ENCODE measurements around the gene CALML4. TPM values are rescaled to one million over a fixed set of nuclear protein-coding genes. Genes with fewer than 3 reads are reported as not detected.
A peak's percentile ranks its signal among the peaks of the same experiment; 100 is the strongest.

The CALML4 gene
- total and polyA plus RNA-seq, 7 experiments from 2014 or later, result 0.13 to 14.6 (median 2.8) TPM

GRCh38 chr15:68187559-68187958 is 17.6 kb downstream of the CALML4 start:
- Mint-ChIP-seq H3K27me3 (no peaks in the 10 kb centered on the region), H3K36me3 (peaks cover 8 to 58% (median 43%) of the 10 kb centered on the region in 5 donors), H3K9me3 (no peaks in the 10 kb centered on the region), H3K27ac (peak overlapping the region in 3 of 9 donors; percentile 55 to 78 (median 75)), H3K4me3 (peak overlapping the region in 1 of 10 donors; percentile 2), H3K4me1 (peaks cover 0 to 15% (median 0%) of the 10 kb centered on the region in 7 donors)
- CTCF ChIA-PET, result no interaction called here
- POLR2A ChIA-PET, result no interaction called here
- DNase-seq (no peak), ATAC-seq (no peak)
- intact Hi-C loops (cut with micrococcal nuclease), result no loop called here
- Histone ChIP-seq H3K27ac (ENCODE audit: low read depth, low read length) (no peak overlapping the region), H3K36me3 (ENCODE audit: control insufficient read depth in 2 of 3, insufficient read depth in 3 of 3, low read length in 3 of 3) (peaks cover 8 to 77% (median 14%) of the 10 kb centered on the region in 3 experiments), H3K4me1 (ENCODE audit: control insufficient read depth in 2 of 2, insufficient read depth in 2 of 2, low read length in 2 of 2) (no peaks in the 10 kb centered on the region), H3K4me3 (ENCODE audit: low read length) (no peak overlapping the region), H3K27me3 (ENCODE audit: control insufficient read depth in 2 of 2, insufficient read depth in 2 of 2, low read length in 2 of 2) (no peaks in the 10 kb centered on the region), H3K9me3 (ENCODE audit: control insufficient read depth in 2 of 3, low read length in 3 of 3) (no peaks in the 10 kb centered on the region)

GRCh38 chr15:68186671-68187397 is 18.3 kb downstream of the CALML4 start:
- no peak overlapping the region for H3K27ac Mint-ChIP-seq
- H3K9me3 Mint-ChIP-seq, result peaks cover 0 to 1% (median 0%) of the 10 kb centered on the region in 11 donors
- no peak for ATAC-seq
- no peak overlapping the region for H3K4me3 Mint-ChIP-seq
- intact Hi-C loops (cut with micrococcal nuclease), result no loop called here
- no peaks in the 10 kb centered on the region for H3K9me3 ChIP-seq (ENCODE audit: control insufficient read depth in 2 of 3, low read length in 3 of 3)
- ChIA-PET POLR2A (interaction anchor here (1.2 kb wide), 1 partner anchor 9 kb away, joined by 3 read pairs; no protein-coding TSS in a partner anchor), CTCF (no interaction called here)
- no peak overlapping the region for H3K27ac ChIP-seq (ENCODE audit: low read depth, low read length)
- no peaks in the 10 kb centered on the region for H3K27me3 Mint-ChIP-seq
- H3K27me3 ChIP-seq (ENCODE audit: control insufficient read depth in 2 of 2, insufficient read depth in 2 of 2, low read length in 2 of 2), result no peaks in the 10 kb centered on the region
- peaks cover 0 to 15% (median 0%) of the 10 kb centered on the region in 7 donors for H3K4me1 Mint-ChIP-seq
- H3K36me3 Mint-ChIP-seq, result peaks cover 8 to 56% (median 43%) of the 10 kb centered on the region in 5 donors
- no peaks in the 10 kb centered on the region for H3K4me1 ChIP-seq (ENCODE audit: control insufficient read depth in 2 of 2, insufficient read depth in 2 of 2, low read length in 2 of 2)
- peaks cover 8 to 73% (median 14%) of the 10 kb centered on the region in 3 experiments for H3K36me3 ChIP-seq (ENCODE audit: control insufficient read depth in 2 of 3, insufficient read depth in 3 of 3, low read length in 3 of 3)
- H3K4me3 ChIP-seq (ENCODE audit: low read length), result no peak overlapping the region
- DNase-seq, result no peak

GRCh38 chr15:68184616-68185480 is 20.3 kb downstream of the CALML4 start:
- Histone ChIP-seq H3K27me3 (ENCODE audit: control insufficient read depth in 2 of 2, insufficient read depth in 2 of 2, low read length in 2 of 2) (no peaks in the 10 kb centered on the region), H3K4me1 (ENCODE audit: control insufficient read depth in 2 of 2, insufficient read depth in 2 of 2, low read length in 2 of 2) (no peaks in the 10 kb centered on the region), H3K27ac (ENCODE audit: low read depth, low read length) (no peak overlapping the region), H3K4me3 (ENCODE audit: low read length) (no peak overlapping the region), H3K36me3 (ENCODE audit: control insufficient read depth in 2 of 3, insufficient read depth in 3 of 3, low read length in 3 of 3) (peaks cover 17 to 77% (median 20%) of the 10 kb centered on the region in 3 experiments), H3K9me3 (ENCODE audit: control insufficient read depth in 2 of 3, low read length in 3 of 3) (no peaks in the 10 kb centered on the region)
- intact Hi-C loops (cut with micrococcal nuclease), result no loop called here
- ATAC-seq (no peak), DNase-seq (no peak)
- H3K4me1 Mint-ChIP-seq, result peaks cover 0 to 15% (median 0%) of the 10 kb centered on the region in 7 donors
- ChIA-PET POLR2A (interaction anchor here (0.6 kb wide), 1 partner anchor 55 kb away, joined by 3 read pairs; no protein-coding TSS in a partner anchor), CTCF (interaction anchor here (0.5 kb wide), 1 partner anchor 10 kb away, joined by 3 read pairs; no protein-coding TSS in a partner anchor)
- no peak overlapping the region for H3K4me3 Mint-ChIP-seq
- no peaks in the 10 kb centered on the region for H3K27me3 Mint-ChIP-seq
- peak overlapping the region in 5 of 9 donors; percentile 14 to 51 (median 31) for H3K27ac Mint-ChIP-seq
- H3K9me3 Mint-ChIP-seq, result peaks cover 0 to 1% (median 0%) of the 10 kb centered on the region in 11 donors
- H3K36me3 Mint-ChIP-seq, result peaks cover 11 to 65% (median 43%) of the 10 kb centered on the region in 5 donors

GRCh38 chr15:68183616-68184315 is 21.4 kb downstream of the CALML4 start:
- CTCF ChIA-PET, result interaction anchor here (0.5 kb wide), 1 partner anchor 11 kb away, joined by 3 read pairs; no protein-coding TSS in a partner anchor
- Histone ChIP-seq H3K4me3 (ENCODE audit: low read length) (no peak overlapping the region), H3K9me3 (ENCODE audit: control insufficient read depth in 2 of 3, low read length in 3 of 3) (no peaks in the 10 kb centered on the region), H3K27me3 (ENCODE audit: control insufficient read depth in 2 of 2, insufficient read depth in 2 of 2, low read length in 2 of 2) (no peaks in the 10 kb centered on the region), H3K36me3 (ENCODE audit: control insufficient read depth in 2 of 3, insufficient read depth in 3 of 3, low read length in 3 of 3) (peaks cover 17 to 68% (median 20%) of the 10 kb centered on the region in 3 experiments), H3K4me1 (ENCODE audit: control insufficient read depth in 2 of 2, insufficient read depth in 2 of 2, low read length in 2 of 2) (no peaks in the 10 kb centered on the region), H3K27ac (ENCODE audit: low read depth, low read length) (no peak overlapping the region)
- ATAC-seq (no peak), DNase-seq (no peak)
- POLR2A ChIA-PET, result interaction anchor here (0.6 kb wide), 1 partner anchor 28 kb away, joined by 4 read pairs; no protein-coding TSS in a partner anchor
- peaks cover 11 to 64% (median 37%) of the 10 kb centered on the region in 5 donors for H3K36me3 Mint-ChIP-seq
- intact Hi-C loops (cut with micrococcal nuclease), result no loop called here
- peaks cover 0 to 8% (median 0%) of the 10 kb centered on the region in 7 donors for H3K4me1 Mint-ChIP-seq
- no peaks in the 10 kb centered on the region for H3K27me3 Mint-ChIP-seq
- peaks cover 0 to 1% (median 0%) of the 10 kb centered on the region in 11 donors for H3K9me3 Mint-ChIP-seq
- no peak overlapping the region for H3K4me3 Mint-ChIP-seq
- H3K27ac Mint-ChIP-seq, result peak overlapping the region in 3 of 9 donors; percentile 45 to 55 (median 46)

- H3K4me1 Mint-ChIP-seq, result peaks cover 0 to 25% (median 8%) of the 10 kb centered on the region in 7 donors
Observed at GRCh38 chr15:68177742-68178141, 27.4 kb downstream of the CALML4 start.

GRCh38 chr15:68176601-68177000 is 28.5 kb downstream of the CALML4 start:
- no peaks in the 10 kb centered on the region for H3K9me3 ChIP-seq (ENCODE audit: control insufficient read depth in 2 of 3, low read length in 3 of 3)
- no peak for ATAC-seq
- peaks cover 17 to 33% (median 18%) of the 10 kb centered on the region in 3 experiments for H3K36me3 ChIP-seq (ENCODE audit: control insufficient read depth in 2 of 3, insufficient read depth in 3 of 3, low read length in 3 of 3)
- H3K27ac ChIP-seq (ENCODE audit: low read depth, low read length), result no peak overlapping the region
- intact Hi-C loops (cut with micrococcal nuclease), result no loop called here
- H3K27me3 ChIP-seq (ENCODE audit: control insufficient read depth in 2 of 2, insufficient read depth in 2 of 2, low read length in 2 of 2), result no peaks in the 10 kb centered on the region
- Mint-ChIP-seq H3K9me3 (peaks cover 0 to 3% (median 0%) of the 10 kb centered on the region in 11 donors), H3K27ac (peak overlapping the region in 6 of 9 donors; percentile 4 to 80 (median 22)), H3K27me3 (no peaks in the 10 kb centered on the region), H3K36me3 (peaks cover 9 to 48% (median 21%) of the 10 kb centered on the region in 5 donors), H3K4me3 (no peak overlapping the region), H3K4me1 (peaks cover 0 to 25% (median 8%) of the 10 kb centered on the region in 7 donors)
- no peaks in the 10 kb centered on the region for H3K4me1 ChIP-seq (ENCODE audit: control insufficient read depth in 2 of 2, insufficient read depth in 2 of 2, low read length in 2 of 2)
- ChIA-PET POLR2A (interaction anchor here (0.6 kb wide), 1 partner anchor 13 kb away, joined by 5 read pairs; no protein-coding TSS in a partner anchor), CTCF (no interaction called here)
- DNase-seq, result no peak
- no peak overlapping the region for H3K4me3 ChIP-seq (ENCODE audit: low read length)

More at GRCh38 chr15:68177742-68178141, 27.4 kb downstream of the CALML4 start:
- Mint-ChIP-seq H3K27ac (peak overlapping the region in 4 of 9 donors; percentile 7 to 39 (median 38)), H3K27me3 (no peaks in the 10 kb centered on the region), H3K4me3 (no peak overlapping the region), H3K9me3 (peaks cover 0 to 1% (median 0%) of the 10 kb centered on the region in 11 donors), H3K36me3 (peaks cover 9 to 51% (median 23%) of the 10 kb centered on the region in 5 donors)
- intact Hi-C loops (cut with micrococcal nuclease), result no loop called here
- Histone ChIP-seq H3K9me3 (ENCODE audit: control insufficient read depth in 2 of 3, low read length in 3 of 3) (no peaks in the 10 kb centered on the region), H3K36me3 (ENCODE audit: control insufficient read depth in 2 of 3, insufficient read depth in 3 of 3, low read length in 3 of 3) (peaks cover 17 to 40% (median 18%) of the 10 kb centered on the region in 3 experiments), H3K4me3 (ENCODE audit: low read length) (no peak overlapping the region), H3K27me3 (ENCODE audit: control insufficient read depth in 2 of 2, insufficient read depth in 2 of 2, low read length in 2 of 2) (no peaks in the 10 kb centered on the region), H3K4me1 (ENCODE audit: control insufficient read depth in 2 of 2, insufficient read depth in 2 of 2, low read length in 2 of 2) (no peaks in the 10 kb centered on the region), H3K27ac (ENCODE audit: low read depth, low read length) (no peak overlapping the region)
- POLR2A ChIA-PET, result no interaction called here
- DNase-seq (no peak), ATAC-seq (no peak)
- CTCF ChIA-PET, result no interaction called here

Data from naive thymus-derived CD4-positive, alpha-beta T cell (primary cell).